ENCODE measurements around the gene MCC. TPM values are rescaled to one million over a fixed set of nuclear protein-coding genes. Genes with fewer than 3 reads are reported as not detected.
A peak's percentile ranks its signal among the peaks of the same experiment; 100 is the strongest.

MCC gene
- polyA plus RNA-seq, 1 donor, result 33.2 TPM

DNA sequence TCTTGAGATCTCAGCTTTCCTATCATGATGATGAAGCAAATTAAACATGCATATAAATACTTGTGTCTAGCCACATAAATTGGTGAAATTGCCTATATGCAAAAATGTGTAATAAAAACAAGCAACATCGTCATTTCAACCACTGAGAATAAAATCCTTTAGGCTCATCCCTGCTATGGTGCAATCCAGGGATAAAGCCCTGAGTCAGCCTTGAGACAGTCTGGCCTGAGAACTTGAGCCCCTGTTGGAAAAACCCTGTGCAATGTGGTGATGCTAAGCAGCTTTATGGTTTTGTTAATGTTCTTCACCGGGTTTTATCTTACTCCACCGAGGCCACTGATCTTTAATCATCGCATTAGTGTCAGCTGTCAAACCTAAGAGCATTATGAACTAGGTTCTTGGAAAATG, 341.1 kb downstream of the MCC start:
- DNase-seq, result no peak

DNA sequence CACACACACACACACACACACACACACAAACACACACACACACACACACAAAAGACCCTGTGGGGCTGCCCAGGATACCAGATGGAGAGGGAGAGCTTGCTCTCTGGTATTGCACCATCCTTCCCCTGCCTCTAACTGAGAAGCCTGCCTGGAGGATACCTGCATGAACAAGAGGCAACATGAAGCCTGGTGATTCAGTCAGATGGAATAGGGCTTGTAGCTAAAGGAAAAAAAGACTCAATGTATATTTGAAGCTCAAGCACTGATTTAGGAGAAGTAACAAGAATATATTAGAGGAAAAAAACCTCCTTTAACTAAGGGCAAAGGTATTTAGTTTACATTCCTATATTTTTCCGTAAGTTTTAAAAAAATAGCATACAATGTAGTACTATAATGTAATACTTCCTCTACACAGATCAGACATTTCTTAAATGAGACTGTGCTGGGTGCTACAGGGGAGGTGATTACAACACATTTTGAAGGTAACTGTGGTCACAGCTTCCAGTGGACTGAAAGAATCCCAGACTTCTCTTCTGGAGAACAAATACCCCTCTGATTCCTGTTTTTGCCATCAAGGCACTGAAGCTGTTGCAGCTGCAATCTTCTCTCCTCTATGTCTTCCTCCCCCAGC, 342.4 kb downstream of the MCC start:
- DNase-seq, result no peak

DNA sequence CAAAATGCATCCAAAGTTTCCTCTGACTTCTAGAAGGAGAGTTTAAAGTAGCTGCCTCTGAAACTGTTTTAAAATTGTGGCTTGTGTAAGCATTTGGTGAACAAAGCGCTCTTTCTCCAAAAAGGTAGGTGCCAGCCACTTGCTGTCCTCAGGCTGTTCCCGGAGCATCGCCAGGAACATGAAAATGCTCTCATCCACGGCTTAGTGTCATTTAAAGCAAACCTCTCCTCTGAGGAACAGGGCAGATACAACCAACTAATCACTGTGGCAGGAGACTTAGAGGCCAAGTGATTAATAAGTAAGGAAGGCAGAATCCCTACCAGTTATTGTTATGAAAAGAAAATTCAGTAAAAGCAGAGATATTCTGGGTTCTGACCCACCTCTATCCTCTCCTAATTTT, 346.1 kb downstream of the MCC start:
- no peak for DNase-seq

GRCh38 chr5:113140837-113141671, 347.2 kb downstream of the MCC start:
- no peak for DNase-seq

- DNase-seq, result no peak
Observed at GRCh38 chr5:113133211-113133975, 354.9 kb downstream of the MCC start.

- no peak for DNase-seq
Observed at GRCh38 chr5:113132564-113132963, 355.7 kb downstream of the MCC start.

GRCh38 chr5:113128641-113129330, 359.5 kb downstream of the MCC start:
- DNase-seq, result no peak

GRCh38 chr5:113128082-113128481, 360.2 kb downstream of the MCC start:
- no peak for DNase-seq

- no peak for DNase-seq
Observed at GRCh38 chr5:113127021-113127420, 361.2 kb downstream of the MCC start.

DNA sequence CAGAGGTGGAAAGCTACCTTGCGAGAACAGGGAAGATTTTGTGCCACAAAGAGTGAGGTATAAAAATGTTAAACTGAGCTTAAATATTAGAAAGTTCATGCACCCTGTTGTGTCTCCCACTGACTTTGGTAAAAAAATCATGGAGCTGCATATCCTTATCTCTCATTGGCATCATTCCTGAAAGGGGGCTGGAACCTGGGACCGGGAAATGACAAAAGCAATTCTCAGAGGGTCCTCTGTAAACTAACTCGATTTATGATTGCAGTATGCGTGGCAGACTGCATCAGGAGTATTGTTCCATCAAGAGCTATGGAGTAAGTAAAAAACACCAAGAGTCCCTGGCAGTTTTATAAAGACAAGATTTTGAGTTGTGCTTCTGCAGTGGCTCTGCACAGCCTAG, 362.9 kb downstream of the MCC start:
- DNase-seq, result no peak

- DNase-seq, result no peak
Observed at GRCh38 chr5:113124914-113125313, 363.3 kb downstream of the MCC start.

DNA sequence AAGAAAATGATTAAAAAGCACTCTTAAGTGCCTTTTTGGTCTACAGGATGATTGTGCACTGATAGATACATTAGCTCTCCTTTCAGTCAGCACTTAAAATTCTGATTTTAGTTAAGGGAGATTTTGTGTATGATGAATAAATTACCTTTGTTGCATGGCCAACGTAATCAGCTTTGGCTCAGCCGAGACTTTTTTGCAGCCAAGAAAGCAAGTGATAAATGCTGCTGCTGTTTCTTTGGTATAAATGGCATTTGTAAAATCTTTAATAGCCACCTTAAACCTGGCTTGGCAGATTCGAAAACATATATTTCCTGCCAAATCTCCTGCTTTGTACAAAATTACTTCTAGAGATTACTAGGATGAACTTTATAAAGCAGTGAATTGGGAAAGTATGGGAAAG, 364.0 kb downstream of the MCC start:
- no peak for DNase-seq

DNA sequence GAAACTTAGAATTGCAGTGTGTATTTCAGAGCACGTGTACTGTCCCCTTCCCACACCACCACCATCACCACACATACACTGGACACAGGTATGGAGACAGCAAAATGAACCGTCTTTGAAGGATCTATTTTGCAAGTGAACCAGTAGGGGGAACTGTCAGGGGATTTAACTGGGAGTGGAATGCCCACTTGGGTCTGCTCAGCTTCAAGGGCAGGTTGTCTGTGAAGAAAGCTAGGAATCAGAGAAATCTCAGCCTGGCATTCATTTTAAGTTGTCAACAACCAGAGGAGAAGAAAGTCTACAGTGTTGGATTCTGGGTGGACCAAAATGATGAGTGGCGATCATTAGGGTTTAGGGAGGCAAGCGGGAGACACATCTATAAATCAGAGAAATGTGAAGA, 364.6 kb downstream of the MCC start:
- DNase-seq, result peak; percentile 35

- DNase-seq, result no peak
Observed at GRCh38 chr5:113122053-113122452, 366.2 kb downstream of the MCC start.

DNA sequence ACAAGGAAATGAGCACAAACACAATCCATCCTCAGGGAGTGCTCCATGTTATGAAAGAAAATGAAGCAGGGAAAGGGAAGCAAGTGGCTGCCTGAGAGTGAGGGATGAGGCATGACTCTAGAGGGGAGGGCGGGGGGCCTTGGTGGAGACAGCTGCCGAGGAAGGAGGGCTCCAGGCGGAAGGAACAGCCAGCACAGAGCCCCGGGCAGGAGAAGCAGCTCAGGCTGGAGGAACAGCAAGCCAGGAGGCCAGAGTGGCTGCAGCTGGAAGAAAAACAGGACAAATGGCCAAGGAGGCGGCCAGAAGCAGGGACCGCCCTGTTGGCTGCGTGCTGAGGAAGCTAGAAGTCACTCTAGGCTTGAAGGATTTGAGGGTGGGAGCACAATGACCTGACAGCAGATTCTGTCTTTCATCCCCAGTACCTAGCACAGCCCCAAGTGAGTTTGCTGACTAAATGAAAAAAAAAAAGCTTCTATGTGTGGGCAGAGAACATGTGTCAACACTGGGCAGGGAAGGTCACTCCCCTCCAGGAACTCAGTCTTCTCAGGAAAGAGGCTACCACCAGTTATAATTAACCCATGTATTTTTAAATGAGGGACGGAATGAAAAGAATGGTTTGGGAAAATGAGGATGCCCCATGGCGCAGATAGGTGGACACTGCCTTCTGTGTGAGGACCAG, 368.9 kb downstream of the MCC start:
- peak; percentile 39 for DNase-seq

DNA sequence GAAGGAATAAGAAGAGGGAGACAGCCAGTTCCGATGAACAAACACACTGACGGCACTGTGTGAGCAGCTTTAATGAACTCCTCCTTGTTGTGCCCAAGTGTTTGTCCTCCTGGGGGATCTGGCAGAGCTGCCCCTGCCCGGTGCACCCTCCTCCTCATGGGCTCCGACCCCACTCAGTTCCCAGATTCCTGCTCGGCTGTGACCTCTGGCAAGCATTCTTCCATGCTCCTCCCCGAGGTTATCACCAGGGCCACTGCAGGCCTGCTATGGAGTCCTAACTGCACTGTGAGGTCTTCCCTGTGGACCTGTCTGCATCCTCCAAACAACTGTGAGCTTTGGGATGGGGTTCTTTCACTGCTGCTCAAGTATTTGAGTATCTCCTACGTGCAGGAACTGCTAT, 369.5 kb downstream of the MCC start:
- no peak for DNase-seq

- no peak for DNase-seq
Observed at GRCh38 chr5:113118298-113118697, 370.0 kb downstream of the MCC start.

DNA sequence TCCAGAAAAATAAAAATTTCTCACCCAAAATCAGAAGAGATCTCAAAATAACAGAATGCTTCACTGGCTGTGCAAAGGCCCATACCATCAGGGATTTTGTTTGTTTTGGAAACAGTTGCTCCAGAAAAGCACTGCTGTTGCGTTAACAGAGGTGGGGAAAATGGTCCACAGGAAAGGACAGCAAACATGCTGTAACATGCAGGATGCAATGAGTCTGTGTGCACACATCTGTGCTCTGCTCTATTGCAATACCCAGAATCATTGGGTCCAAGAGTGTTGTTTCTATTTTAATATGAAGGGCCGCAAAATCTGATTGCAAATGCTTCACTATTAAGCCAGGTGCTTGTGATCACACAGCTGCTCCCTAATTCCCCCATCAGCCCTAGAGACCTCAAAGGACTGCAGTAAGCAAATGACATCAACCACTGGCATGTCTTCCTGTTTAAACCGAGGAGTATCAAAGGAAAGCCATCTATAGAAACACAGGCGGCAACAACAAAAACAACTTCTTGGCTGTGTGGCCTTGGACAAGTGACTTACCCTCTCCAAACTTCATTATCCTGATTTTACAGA, 370.6 kb downstream of the MCC start:
- no peak for DNase-seq

- DNase-seq, result no peak
Observed at GRCh38 chr5:113115956-113116355, 372.3 kb downstream of the MCC start.

DNA sequence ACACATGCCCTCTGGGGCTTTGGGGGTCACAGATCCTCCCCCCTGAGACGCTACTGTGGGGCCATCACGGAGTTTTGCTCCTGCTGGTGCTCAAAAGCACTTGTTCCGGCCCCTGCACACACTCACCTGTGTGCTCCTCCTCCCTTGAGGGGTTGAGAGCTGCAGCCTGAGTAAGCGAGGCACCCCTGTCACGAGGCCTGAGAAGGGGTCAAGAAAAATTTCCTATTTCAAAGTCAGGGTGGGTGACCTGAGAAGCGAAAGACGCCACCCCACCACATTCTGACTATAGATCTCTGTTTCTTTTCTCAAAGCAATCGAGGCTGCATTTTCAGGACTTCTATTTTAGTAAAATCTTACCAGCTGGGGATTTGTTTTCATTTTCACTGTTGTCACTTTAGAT, 373.2 kb downstream of the MCC start:
- DNase-seq, result no peak

GRCh38 chr5:113114559-113114958, 373.7 kb downstream of the MCC start:
- no peak for DNase-seq

- DNase-seq, result no peak
Observed at GRCh38 chr5:113112435-113112834, 375.8 kb downstream of the MCC start.

Data from left kidney (tissue), 2 donors.